Measurements from ENCODE around the gene CAMTA1. TPM values are rescaled to one million over a fixed set of nuclear protein-coding genes. Genes with fewer than 3 reads are reported as not detected.

The CAMTA1 gene
- total RNA-seq, 1 donor = 56.1 TPM

GRCh38 chr1:6981595-6981994 is 196.3 kb downstream of the CAMTA1 start:
- TF ChIP-seq CTCF (IDR thresholded peaks at IDR 0.05; ENCODE audit: insufficient read depth, low read depth, low read length) = no peak
- DNase-seq (ENCODE audit: low read depth) = no peak
- H3K4me3 ChIP-seq (ENCODE audit: low read depth, low read length) = no peak overlapping the region

GRCh38 chr1:6982443-6982842 is 197.2 kb downstream of the CAMTA1 start:
- no peak overlapping the region for H3K4me3 ChIP-seq (ENCODE audit: low read depth, low read length)
- TF ChIP-seq CTCF (IDR thresholded peaks at IDR 0.05; ENCODE audit: insufficient read depth, low read depth, low read length) = no peak
- DNase-seq (ENCODE audit: low read depth) = no peak

- H3K4me3 ChIP-seq (ENCODE audit: low read depth, low read length) = no peak overlapping the region
- no peak for TF ChIP-seq CTCF (IDR thresholded peaks at IDR 0.05; ENCODE audit: insufficient read depth, low read depth, low read length)
- DNase-seq (ENCODE audit: low read depth) = no peak
Measured at GRCh38 chr1:6982860-6983259, 197.6 kb downstream of the CAMTA1 start.

GRCh38 chr1:6984536-6984935 is 199.3 kb downstream of the CAMTA1 start:
- no peak for TF ChIP-seq CTCF (IDR thresholded peaks at IDR 0.05; ENCODE audit: insufficient read depth, low read depth, low read length)
- DNase-seq (ENCODE audit: low read depth) = no peak
- no peak overlapping the region for H3K4me3 ChIP-seq (ENCODE audit: low read depth, low read length)

GRCh38 chr1:6984986-6985385 is 199.7 kb downstream of the CAMTA1 start:
- no peak overlapping the region for H3K4me3 ChIP-seq (ENCODE audit: low read depth, low read length)
- TF ChIP-seq CTCF (IDR thresholded peaks at IDR 0.05; ENCODE audit: insufficient read depth, low read depth, low read length) = no peak
- DNase-seq (ENCODE audit: low read depth) = no peak

- H3K4me3 ChIP-seq (ENCODE audit: low read depth, low read length) = no peak overlapping the region
- DNase-seq (ENCODE audit: low read depth) = no peak
- TF ChIP-seq CTCF (IDR thresholded peaks at IDR 0.05; ENCODE audit: insufficient read depth, low read depth, low read length) = no peak
Measured at GRCh38 chr1:6985549-6986276, 200.5 kb downstream of the CAMTA1 start.

- DNase-seq (ENCODE audit: low read depth) = no peak
- no peak overlapping the region for H3K4me3 ChIP-seq (ENCODE audit: low read depth, low read length)
- no peak for TF ChIP-seq CTCF (IDR thresholded peaks at IDR 0.05; ENCODE audit: insufficient read depth, low read depth, low read length)
Measured at GRCh38 chr1:6986281-6986680, 201.0 kb downstream of the CAMTA1 start.

Data from fibroblast of villous mesenchyme (primary cell).